Upper lobe of left lung (tissue), 6 donors: Measurements from ENCODE around the gene SERINC5. TPM values are rescaled to one million over a fixed set of nuclear protein-coding genes. Genes with fewer than 3 reads are reported as not detected.
A peak's percentile ranks its signal among the peaks of the same experiment; 100 is the strongest.

Source experiments
- ATAC-seq, 2 donors: fragments of 200-7000 bp; cut with Tn5 transposase; one replicate each; pipeline ENCODE4 v1.9.1; 2022; ENCODE audit warnings: mild to moderate bottlenecking in 2 of 2, moderate library complexity in 2 of 2; ENCODE audit not compliant: low FRiP score in 2 of 2
- DNase-seq, 2 donors: peaks; one replicate each; pipeline ENCODE4 v3.0.0-alpha.2; 2019 to 2020
- H3K27ac ChIP-seq, 4 donors: fragments of 200-600 bp; sonication (generic); one replicate each; pipeline ENCODE4 v1.5.1; 2016 to 2019
- H3K27me3 ChIP-seq, 4 donors: fragments of 200-600 bp; sonication (generic); one replicate each; pipeline ENCODE4 v1.5.1; 2017 to 2019
- H3K36me3 ChIP-seq, 4 donors: fragments of 200-600 bp; sonication (generic); one replicate each; pipeline ENCODE4 v1.5.1; 2016 to 2019
- H3K4me1 ChIP-seq, 4 donors: fragments of 200-600 bp; sonication (generic); one replicate each; pipeline ENCODE4 v1.5.1; 2018 to 2019
- H3K4me3 ChIP-seq, 4 donors: fragments of 200-600 bp; sonication (generic); one replicate each; pipeline ENCODE4 v1.5.1; 2017 to 2019; ENCODE audit warnings: mild to moderate bottlenecking in 2 of 4, moderate library complexity in 1 of 4
- H3K9me3 ChIP-seq, 4 donors: fragments of 200-600 bp; sonication (generic); one replicate each; pipeline ENCODE4 v1.5.1; 2018 to 2019
- CTCF ChIP-seq, 6 experiments: fragments of 450-650 bp in 4 of 6; fragments of 200-600 bp in 2 of 6; sonication (generic) in 2 of 6; IDR thresholded peaks; one replicate each; pipeline ENCODE4 v1.5.1; 2016 to 2019; ENCODE audit warnings: antibody characterized with exemption in 6 of 6
- EP300 ChIP-seq, 4 donors: sonication (generic); formaldehyde crosslinking; IDR thresholded peaks; one replicate each; pipeline ENCODE4 v1.5.1; 2017; ENCODE audit warnings: antibody characterized with exemption in 4 of 4, control low read depth in 2 of 4
- POLR2A ChIP-seq, 4 donors: fragments of 450-650 bp; IDR thresholded peaks; one replicate each; pipeline ENCODE4 v1.5.1; 2016 to 2017; ENCODE audit warnings: antibody characterized with exemption in 4 of 4, mild to moderate bottlenecking in 2 of 4
- POLR2AphosphoS5 ChIP-seq, 2 donors: sonication (generic); formaldehyde crosslinking; IDR thresholded peaks; one replicate each; pipeline ENCODE4 v1.5.1; 2017; ENCODE audit warnings: antibody characterized with exemption in 2 of 2
- WGBS, 2 donors: methylation state at CpG; one replicate each; pipeline ENCODE4 v1.1.5; 2017 to 2018; 5-methylcytosine and 5-hydroxymethylcytosine counted together
- total RNA-seq, 6 donors: library from RNA; depleted of rRNA in 4 of 6; stranded (reverse); fragments of >200 nt in 4 of 6; gene quantifications; one replicate each; pipeline versions ENCODE4 v1.1.0 to v1.2.1, GENCODE V29; 2016 to 2021
- donor health status: DM: no; HTN: no; CAD: no; lungs with moderate emphysema.
- donor health status: DM: no; HTN: yes; CAD: no; lungs with severe emphysema.

Gene SERINC5
- total RNA-seq, 6 donors from 2014 or later: 27.3 to 62.4 (median 41.3) TPM

GRCh38 chr5:80260461-80260860 lies 4.6 kb upstream of the SERINC5 start:
- Histone ChIP-seq H3K27me3 (no peaks in the 10 kb centered on the region), H3K4me3 (no peak overlapping the region), H3K9me3 (no peaks in the 10 kb centered on the region), H3K36me3 (no peaks in the 10 kb centered on the region), H3K4me1 (peaks cover 5 to 14% (median 10%) of the 10 kb centered on the region in 4 donors), H3K27ac (no peak overlapping the region)
- ATAC-seq (no peak), DNase-seq (no peak)
- 93% methylated on average over 1 of the region's 1 CpG; no CpG with 5 or more reads in 1 of the 2 donors for WGBS, 2 donors
- TF ChIP-seq CTCF (IDR thresholded peaks at IDR 0.05) (no peak), EP300 (IDR thresholded peaks at IDR 0.05) (no peak), POLR2A (IDR thresholded peaks at IDR 0.05) (no peak), POLR2AphosphoS5 (IDR thresholded peaks at IDR 0.05) (no peak)

GRCh38 chr5:80259511-80260203 lies 3.8 kb upstream of the SERINC5 start:
- WGBS, 2 donors: 92 to 96% methylated on average over 6 of the region's 6 CpGs
- Histone ChIP-seq H3K27me3 (no peaks in the 10 kb centered on the region), H3K27ac (no peak overlapping the region), H3K4me3 (no peak overlapping the region), H3K4me1 (peaks cover 6 to 19% (median 13%) of the 10 kb centered on the region in 4 donors), H3K36me3 (no peaks in the 10 kb centered on the region), H3K9me3 (no peaks in the 10 kb centered on the region)
- DNase-seq (no peak), ATAC-seq (no peak)
- no peak for TF ChIP-seq EP300 (IDR thresholded peaks at IDR 0.05)
- no peak for TF ChIP-seq POLR2AphosphoS5 (IDR thresholded peaks at IDR 0.05)
- no peak for TF ChIP-seq POLR2A (IDR thresholded peaks at IDR 0.05)
- no peak for TF ChIP-seq CTCF (IDR thresholded peaks at IDR 0.05)

- ATAC-seq: peak; percentile 82 to 88
- no peaks in the 10 kb centered on the region for H3K9me3 ChIP-seq
- H3K36me3 ChIP-seq: no peaks in the 10 kb centered on the region
- WGBS, 2 donors: 1% methylated on average over 28 of the region's 37 CpGs; no CpG with 5 or more reads in 1 of the 2 donors
- DNase-seq: peak in 1 of 2 donors; percentile 76
- no peaks in the 10 kb centered on the region for H3K27me3 ChIP-seq
- H3K4me1 ChIP-seq: peaks cover 23 to 52% (median 42%) of the 10 kb centered on the region in 4 donors
- peak overlapping the region; percentile 70 to 96 (median 76) for H3K4me3 ChIP-seq
- peak overlapping the region; percentile 96 to 98 (median 98) for H3K27ac ChIP-seq
- TF ChIP-seq POLR2A (IDR thresholded peaks at IDR 0.05): no peak
- TF ChIP-seq CTCF (IDR thresholded peaks at IDR 0.05): no peak
- no peak for TF ChIP-seq EP300 (IDR thresholded peaks at IDR 0.05)
- TF ChIP-seq POLR2AphosphoS5 (IDR thresholded peaks at IDR 0.05): no peak
Measured at GRCh38 chr5:80255431-80255810, 427 bp downstream of the SERINC5 start.

- peak overlapping the region; percentile 96 to 98 (median 98) for H3K27ac ChIP-seq
- DNase-seq: no peak
- 1% methylated on average over 20 to 23 of the region's 23 CpGs for WGBS, 2 donors
- peak overlapping the region; percentile 70 to 96 (median 76) for H3K4me3 ChIP-seq
- H3K9me3 ChIP-seq: no peaks in the 10 kb centered on the region
- H3K36me3 ChIP-seq: no peaks in the 10 kb centered on the region
- H3K4me1 ChIP-seq: peaks cover 28 to 52% (median 44%) of the 10 kb centered on the region in 4 donors
- peak in 1 of 2 donors; percentile 3 for ATAC-seq
- no peak for TF ChIP-seq CTCF (IDR thresholded peaks at IDR 0.05)
- TF ChIP-seq POLR2AphosphoS5 (IDR thresholded peaks at IDR 0.05): no peak
- no peak for TF ChIP-seq EP300 (IDR thresholded peaks at IDR 0.05)
- TF ChIP-seq POLR2A (IDR thresholded peaks at IDR 0.05): no peak
- no peaks in the 10 kb centered on the region for H3K27me3 ChIP-seq
Measured at GRCh38 chr5:80254767-80255430, 949 bp downstream of the SERINC5 start.
